ENCODE data around the gene CES1.
"Not testable (repeated sequence)": the region's sequence is repeated elsewhere in the genome, so short reads cannot be mapped to it uniquely, and the experiment has no call there.

The CES1 gene

GRCh38 chr16:55760310-55761001, 72.4 kb downstream of the CES1 start:
- no peak for TF ChIP-seq CTCF (IDR thresholded peaks at IDR 0.05; ENCODE audit: insufficient read depth, low read length, poor library complexity, severe bottlenecking)
- no peak for TF ChIP-seq EZH2phosphoT487 (conservative IDR thresholded peaks at IDR 0.05; ENCODE audit: low read length)

GRCh38 chr16:55759965-55760309, 73.0 kb downstream of the CES1 start:
- not testable (repeated sequence) for H3K27me3 ChIP-seq (ENCODE audit: low read length); H3K4me3 ChIP-seq (ENCODE audit: insufficient read depth, low read length, poor library complexity, severe bottlenecking); H3K9me3 ChIP-seq (ENCODE audit: insufficient read depth, low read length); H3K4me2 ChIP-seq (ENCODE audit: low read depth, low read length, poor library complexity, severe bottlenecking); H3K27ac ChIP-seq (ENCODE audit: low read depth, low read length); H3K79me2 ChIP-seq (ENCODE audit: insufficient read depth, low read length); H4K20me1 ChIP-seq (ENCODE audit: low read depth, low read length); H3F3A ChIP-seq (ENCODE audit: insufficient read depth); H2AFZ ChIP-seq (ENCODE audit: low read depth, low read length, severe bottlenecking); H3K9me2 ChIP-seq (replicated peaks; ENCODE audit: insufficient read depth, low read length); H3K9ac ChIP-seq (ENCODE audit: low read length); H3K36me3 ChIP-seq (ENCODE audit: low read length)

More at GRCh38 chr16:55760310-55761001, 72.4 kb downstream of the CES1 start:
- H3K9me2 ChIP-seq (replicated peaks; ENCODE audit: insufficient read depth, low read length) = no peaks in the 10 kb centered on the region
- no peak overlapping the region for H3K4me3 ChIP-seq (ENCODE audit: insufficient read depth, low read length, poor library complexity, severe bottlenecking)
- no peaks in the 10 kb centered on the region for H4K20me1 ChIP-seq (ENCODE audit: low read depth, low read length)
- H3K36me3 ChIP-seq (ENCODE audit: low read length) = no peaks in the 10 kb centered on the region
- no peaks in the 10 kb centered on the region for H3K27me3 ChIP-seq (ENCODE audit: low read length)
- H3K9ac ChIP-seq (ENCODE audit: low read length) = no peak overlapping the region
- H3K4me2 ChIP-seq (ENCODE audit: low read depth, low read length, poor library complexity, severe bottlenecking) = no peak overlapping the region
- H3F3A ChIP-seq (ENCODE audit: insufficient read depth) = no peaks in the 10 kb centered on the region
- H2AFZ ChIP-seq (ENCODE audit: low read depth, low read length, severe bottlenecking) = no peak overlapping the region
- no peak overlapping the region for H3K27ac ChIP-seq (ENCODE audit: low read depth, low read length)
- no peaks in the 10 kb centered on the region for H3K79me2 ChIP-seq (ENCODE audit: insufficient read depth, low read length)
- H3K9me3 ChIP-seq (ENCODE audit: insufficient read depth, low read length) = no peaks in the 10 kb centered on the region

- not testable (repeated sequence) for H3K4me2 ChIP-seq (ENCODE audit: low read depth, low read length, poor library complexity, severe bottlenecking); H3K9me2 ChIP-seq (replicated peaks; ENCODE audit: insufficient read depth, low read length); H3K79me2 ChIP-seq (ENCODE audit: insufficient read depth, low read length); H3K9me3 ChIP-seq (ENCODE audit: insufficient read depth, low read length); H3K36me3 ChIP-seq (ENCODE audit: low read length); H3K27ac ChIP-seq (ENCODE audit: low read depth, low read length); H3K27me3 ChIP-seq (ENCODE audit: low read length); H3F3A ChIP-seq (ENCODE audit: insufficient read depth); H4K20me1 ChIP-seq (ENCODE audit: low read depth, low read length); H3K4me3 ChIP-seq (ENCODE audit: insufficient read depth, low read length, poor library complexity, severe bottlenecking); H3K9ac ChIP-seq (ENCODE audit: low read length); H2AFZ ChIP-seq (ENCODE audit: low read depth, low read length, severe bottlenecking)
Measured at GRCh38 chr16:55757595-55758527, 75.0 kb downstream of the CES1 start.

- H3F3A ChIP-seq (ENCODE audit: insufficient read depth) = no peaks in the 10 kb centered on the region
- H2AFZ ChIP-seq (ENCODE audit: low read depth, low read length, severe bottlenecking) = no peak overlapping the region
- H3K9me2 ChIP-seq (replicated peaks; ENCODE audit: insufficient read depth, low read length) = no peaks in the 10 kb centered on the region
- no peaks in the 10 kb centered on the region for H3K79me2 ChIP-seq (ENCODE audit: insufficient read depth, low read length)
- peaks cover 16% of the 10 kb centered on the region; the same call in 1 of the 2 replicates for H3K9me3 ChIP-seq (ENCODE audit: insufficient read depth, low read length)
- no peak overlapping the region for H3K27ac ChIP-seq (ENCODE audit: low read depth, low read length)
- H3K27me3 ChIP-seq (ENCODE audit: low read length) = no peaks in the 10 kb centered on the region
- no peak for TF ChIP-seq CTCF (IDR thresholded peaks at IDR 0.05; ENCODE audit: insufficient read depth, low read length, poor library complexity, severe bottlenecking)
- TF ChIP-seq EZH2phosphoT487 (conservative IDR thresholded peaks at IDR 0.05; ENCODE audit: low read length) = no peak
- H3K4me2 ChIP-seq (ENCODE audit: low read depth, low read length, poor library complexity, severe bottlenecking) = no peak overlapping the region
- H3K9ac ChIP-seq (ENCODE audit: low read length) = no peak overlapping the region
- H4K20me1 ChIP-seq (ENCODE audit: low read depth, low read length) = no peaks in the 10 kb centered on the region
- H3K36me3 ChIP-seq (ENCODE audit: low read length) = no peaks in the 10 kb centered on the region
- no peak overlapping the region for H3K4me3 ChIP-seq (ENCODE audit: insufficient read depth, low read length, poor library complexity, severe bottlenecking)
Measured at GRCh38 chr16:55756963-55757362, 75.9 kb downstream of the CES1 start.
